HG02610 (cell line): Measurements from ENCODE around the gene IFIT1B.

Experiments used
- ATAC-seq: cut with Tn5 transposase; IDR thresholded peaks from one replicate; pipeline ENCODE4 v1.9.1; 2021; ENCODE audit warnings: mild to moderate bottlenecking, moderate library complexity; ENCODE audit not compliant: unreplicated experiment

The IFIT1B gene

GRCh38 chr10:89348481-89348880, 29.4 kb upstream of the IFIT1B start:
- no peak for ATAC-seq

DNA sequence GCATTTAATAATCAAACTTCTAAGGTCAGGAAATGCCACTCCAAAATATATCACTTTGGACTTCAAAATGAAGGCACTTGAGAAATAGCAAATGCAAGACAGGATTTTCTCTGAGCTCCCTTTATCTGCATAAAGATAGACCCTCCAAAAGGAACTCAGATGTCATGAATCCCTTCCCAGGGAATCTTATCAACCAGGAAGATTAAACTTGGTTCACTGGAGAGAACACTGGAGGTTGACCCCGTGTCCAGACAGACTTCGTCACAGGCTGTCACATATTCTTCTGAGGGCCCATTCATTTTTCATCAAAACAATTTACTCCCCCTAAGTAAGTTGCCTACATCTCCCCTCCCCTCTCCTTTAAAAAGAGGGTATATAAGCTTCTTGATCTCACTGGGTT, 28.9 kb upstream of the IFIT1B start:
- ATAC-seq: no peak

DNA sequence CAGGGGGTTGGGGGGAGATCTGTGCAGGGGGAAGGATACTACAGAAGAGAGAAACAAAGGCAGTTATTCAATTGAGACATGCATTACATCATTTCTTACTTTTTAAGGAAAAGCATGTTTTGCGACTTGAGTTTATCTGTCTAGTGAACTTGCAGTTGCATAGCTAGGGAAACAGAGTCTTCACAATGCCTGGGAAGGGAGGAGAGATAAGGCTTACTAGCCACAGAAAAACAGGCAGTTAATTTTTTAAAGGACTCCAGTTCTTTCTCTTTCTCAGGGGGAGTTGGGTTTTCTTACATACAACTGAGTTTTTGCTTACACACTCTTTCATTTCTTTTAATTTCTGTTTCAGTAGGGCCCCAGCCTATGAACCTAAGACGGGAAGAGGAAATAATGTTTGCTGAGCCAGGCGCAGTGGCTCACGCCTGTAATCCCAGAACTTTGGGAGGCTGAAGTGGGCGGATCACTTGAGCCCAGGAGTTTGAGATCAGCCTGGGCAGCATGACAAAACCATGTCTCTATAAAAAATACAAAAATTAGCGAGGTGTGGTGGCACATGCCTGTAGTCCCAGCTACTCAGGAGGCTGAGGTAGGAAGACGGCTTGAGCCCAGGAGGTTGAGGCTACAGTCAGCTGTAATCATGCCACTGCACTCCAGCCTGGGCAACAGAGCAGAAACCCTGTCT, 27.1 kb upstream of the IFIT1B start:
- peak; percentile 29 for ATAC-seq

DNA sequence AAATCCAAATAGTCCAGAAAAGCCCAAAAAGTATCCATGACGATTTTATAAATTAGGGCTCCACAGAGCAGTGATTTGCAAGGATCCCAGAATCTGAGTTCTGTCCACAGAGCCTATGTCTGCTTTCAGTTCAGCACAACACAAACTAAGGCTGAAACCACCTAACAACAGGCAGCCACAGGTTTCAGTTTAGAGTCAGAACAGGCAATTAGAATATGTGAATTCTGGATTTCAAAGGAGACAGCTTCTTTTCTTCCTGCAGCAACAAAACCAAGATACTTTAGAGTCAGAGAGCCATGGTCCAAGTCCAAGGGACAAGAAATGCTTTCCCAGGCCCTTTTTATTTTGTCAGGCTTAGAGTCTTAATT, 26.5 kb upstream of the IFIT1B start:
- ATAC-seq: peak; percentile 82

DNA sequence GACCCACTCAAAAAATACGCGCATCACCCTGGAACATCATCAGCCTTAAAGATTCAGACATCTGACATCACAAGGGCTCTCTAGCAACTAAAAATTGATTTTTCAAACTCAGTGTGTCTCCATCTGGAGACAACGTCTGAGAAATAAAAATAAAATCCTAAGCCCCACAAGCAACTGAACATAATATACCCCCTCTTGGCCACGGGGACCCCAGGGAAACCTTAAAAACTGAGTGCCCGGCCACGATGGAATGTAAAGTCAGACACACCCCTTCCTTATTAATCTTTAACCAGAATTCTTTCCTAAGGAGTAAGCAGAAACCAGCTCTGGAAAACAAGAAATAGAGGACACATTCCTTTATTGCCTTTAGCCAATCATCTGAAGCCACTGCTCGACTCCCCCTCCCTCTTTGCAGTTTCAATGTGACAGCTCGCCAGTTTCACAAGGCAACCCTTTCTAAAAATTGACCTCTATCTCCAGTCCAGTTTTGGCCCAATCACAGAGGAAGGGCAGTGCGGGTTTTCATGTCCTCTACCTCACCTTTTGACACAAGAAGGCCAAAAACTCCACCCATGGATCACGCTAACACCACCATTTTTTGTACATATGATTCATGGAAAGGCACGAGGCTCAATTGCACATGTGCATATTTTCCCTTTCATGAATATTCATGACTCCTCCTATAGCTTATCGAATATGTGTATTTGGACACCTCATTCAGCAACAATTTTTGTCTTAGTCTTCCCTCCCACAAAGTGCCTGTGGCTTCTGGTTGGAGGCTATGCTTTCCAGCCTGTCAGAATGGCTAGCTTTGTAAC, 25.9 kb upstream of the IFIT1B start:
- ATAC-seq: peak; percentile 36

- ATAC-seq: no peak
Measured at GRCh38 chr10:89352802-89353201, 25.1 kb upstream of the IFIT1B start.

- no peak for ATAC-seq
Measured at GRCh38 chr10:89355394-89355931, 22.4 kb upstream of the IFIT1B start.

DNA sequence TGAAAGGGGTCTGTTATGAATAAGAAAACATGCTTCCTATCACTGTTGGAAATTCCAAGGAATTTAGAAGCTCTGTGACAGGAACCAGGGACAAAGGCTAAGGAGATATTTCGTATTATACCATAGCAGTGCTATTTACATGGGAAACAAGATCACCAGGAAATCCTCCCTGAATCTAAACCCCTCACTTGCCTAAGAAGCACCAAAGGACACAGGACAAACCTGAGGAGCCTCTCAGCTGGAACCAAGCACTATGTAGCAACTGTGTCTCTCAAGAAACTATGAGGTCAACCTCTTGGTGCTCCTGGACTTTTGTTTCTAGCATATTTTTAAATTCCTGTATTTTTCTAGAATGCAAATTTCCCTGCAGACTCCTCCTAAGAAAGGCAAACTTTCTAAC, 20.8 kb upstream of the IFIT1B start:
- ATAC-seq: no peak

DNA sequence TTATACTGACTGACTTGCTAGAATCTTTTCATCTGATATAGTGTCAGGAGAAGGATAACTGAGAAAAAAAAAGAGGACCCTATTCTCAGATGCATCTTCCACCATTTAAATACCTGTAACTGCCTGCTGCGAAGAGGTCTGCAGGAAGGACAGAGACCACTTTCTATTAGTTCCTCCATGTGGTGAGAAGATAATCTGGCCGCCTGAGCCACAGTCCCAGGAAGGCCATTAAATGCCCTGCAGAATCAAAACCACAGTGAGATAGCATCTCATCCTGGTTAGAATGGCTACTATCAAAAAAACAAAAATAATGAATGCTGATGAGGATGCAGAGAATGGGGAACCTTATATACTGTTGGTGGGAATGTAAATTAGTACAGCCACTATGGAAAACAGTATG, 19.9 kb upstream of the IFIT1B start:
- ATAC-seq: no peak

DNA sequence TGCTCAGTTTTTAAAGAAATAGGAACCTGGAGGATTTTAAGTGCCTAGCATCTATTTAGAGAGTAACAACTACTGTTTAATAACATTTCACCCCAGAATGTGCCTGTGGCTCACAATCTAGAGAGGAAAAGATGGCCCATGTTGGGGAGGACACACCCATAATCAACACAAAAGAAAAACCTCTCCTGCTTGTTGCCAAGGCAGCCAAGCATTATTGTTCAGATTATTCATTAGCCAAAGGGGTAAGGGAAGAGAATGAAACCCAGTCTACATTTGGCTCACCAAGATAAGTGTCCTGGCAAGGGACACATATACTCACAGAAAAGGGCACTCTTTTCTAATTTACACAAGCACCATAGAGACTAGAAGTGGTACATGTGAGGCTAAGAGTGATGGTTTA, 17.7 kb upstream of the IFIT1B start:
- no peak for ATAC-seq

GRCh38 chr10:89362929-89363328, 14.9 kb upstream of the IFIT1B start:
- no peak for ATAC-seq

DNA sequence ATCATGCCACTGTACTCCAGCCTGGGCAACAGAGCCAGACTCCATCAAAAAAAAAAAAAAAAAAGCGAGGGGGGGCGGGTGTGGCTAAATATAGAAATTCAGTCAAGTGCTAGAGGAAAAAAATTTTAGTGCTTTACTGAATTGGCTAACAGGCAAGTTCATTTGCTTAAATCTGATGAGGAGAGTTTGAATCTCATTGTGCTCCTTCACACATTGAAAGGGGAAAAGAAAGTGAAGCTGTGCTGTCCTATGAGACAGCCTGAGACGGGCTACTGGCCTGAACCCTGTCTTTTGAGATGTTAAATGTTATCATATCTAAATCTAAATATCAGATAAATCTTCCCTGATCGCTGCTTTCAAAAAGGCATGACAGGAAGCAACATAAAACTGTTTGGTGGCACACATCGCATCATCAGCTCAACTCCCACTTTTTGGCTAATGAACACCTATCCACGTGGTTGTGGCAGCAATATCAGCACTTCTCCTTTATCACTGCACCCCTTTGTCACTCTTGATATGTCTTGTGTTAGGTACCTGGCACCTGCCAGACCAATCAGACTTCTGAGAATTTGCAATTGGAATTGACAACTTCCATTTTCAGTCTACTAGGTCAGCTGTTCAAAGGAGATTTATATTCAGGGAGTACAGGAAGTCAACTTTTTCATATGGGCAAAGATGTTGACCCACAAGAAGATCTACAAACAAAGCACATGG, 14.0 kb upstream of the IFIT1B start:
- peak; percentile 30 for ATAC-seq

- ATAC-seq: peak; percentile 47
Measured at GRCh38 chr10:89364531-89364930, 13.3 kb upstream of the IFIT1B start.

GRCh38 chr10:89367529-89367928, 10.3 kb upstream of the IFIT1B start:
- ATAC-seq: peak; percentile 77

DNA sequence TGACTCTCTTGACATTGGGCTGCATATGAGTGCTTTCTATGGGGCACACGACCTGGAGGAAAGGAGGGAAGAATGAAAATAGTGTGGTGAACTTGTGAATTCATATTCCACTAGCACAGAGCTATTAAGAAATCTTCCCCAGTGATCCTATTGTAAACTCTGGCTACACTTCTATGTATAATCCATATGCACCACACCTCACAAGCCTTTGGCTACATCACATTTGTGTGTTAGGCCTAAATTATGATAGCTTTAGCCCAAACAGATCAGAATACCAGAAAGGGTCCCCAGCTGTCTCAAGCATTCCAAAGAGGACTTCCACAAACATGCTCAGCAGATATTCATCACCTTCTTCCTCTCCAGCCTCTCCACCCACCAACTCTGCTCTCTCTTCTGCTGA, 9.7 kb upstream of the IFIT1B start:
- ATAC-seq: no peak

- no peak for ATAC-seq
Measured at GRCh38 chr10:89369156-89370105, 8.4 kb upstream of the IFIT1B start.

GRCh38 chr10:89371079-89371478, 6.8 kb upstream of the IFIT1B start:
- ATAC-seq: no peak

DNA sequence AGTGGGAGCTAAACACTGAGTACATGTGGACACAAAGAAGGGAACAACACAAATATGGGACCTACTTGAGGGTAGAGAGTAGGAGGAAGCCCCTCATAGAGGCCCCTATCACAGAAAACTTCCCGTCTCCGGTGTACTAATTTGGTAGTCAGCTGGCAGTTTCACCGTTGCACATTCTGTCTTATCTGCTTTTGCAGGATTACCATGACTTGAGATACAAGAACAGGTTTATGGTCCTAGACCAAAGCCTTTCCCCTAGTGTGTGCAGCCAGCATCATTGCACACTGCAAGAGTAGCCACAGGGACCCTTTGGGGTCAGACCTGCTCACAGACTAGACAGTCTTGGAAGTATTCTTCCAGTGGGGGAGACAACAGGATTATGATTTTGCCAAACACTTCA, 5.9 kb upstream of the IFIT1B start:
- ATAC-seq: no peak

GRCh38 chr10:89373916-89374711, 3.7 kb upstream of the IFIT1B start:
- ATAC-seq: no peak

DNA sequence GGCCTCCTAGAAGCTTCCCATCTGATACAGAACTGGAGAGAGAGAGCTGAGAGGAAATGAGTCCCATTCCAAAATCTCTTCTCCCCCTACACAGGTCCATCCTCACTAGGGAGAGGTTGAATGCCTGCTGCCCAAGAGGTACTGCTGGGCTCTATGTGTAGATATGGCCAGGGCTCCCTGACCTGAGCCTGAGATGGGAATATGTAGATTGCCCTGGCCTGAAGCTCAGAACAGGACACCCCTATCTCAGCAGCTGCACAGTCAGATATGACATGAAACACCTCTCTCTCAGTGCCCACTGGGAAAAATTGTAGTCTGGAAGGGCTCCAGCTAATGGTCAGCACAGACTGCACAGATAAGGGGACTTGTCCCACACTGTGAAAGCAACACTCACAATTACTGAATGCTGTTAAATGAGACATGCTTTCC, 3.1 kb upstream of the IFIT1B start:
- no peak for ATAC-seq
